GM19193 (cell line): ENCODE measurements around the gene FANCI.

ENCODE experiments used
- POLR2A ChIP-seq: IDR thresholded peaks from 4 replicates; pipeline ENCODE4 v1.6.1; 2011; ENCODE audit not compliant: insufficient read depth, insufficient read length; ENCODE audit errors: extremely low read depth

FANCI gene

DNA sequence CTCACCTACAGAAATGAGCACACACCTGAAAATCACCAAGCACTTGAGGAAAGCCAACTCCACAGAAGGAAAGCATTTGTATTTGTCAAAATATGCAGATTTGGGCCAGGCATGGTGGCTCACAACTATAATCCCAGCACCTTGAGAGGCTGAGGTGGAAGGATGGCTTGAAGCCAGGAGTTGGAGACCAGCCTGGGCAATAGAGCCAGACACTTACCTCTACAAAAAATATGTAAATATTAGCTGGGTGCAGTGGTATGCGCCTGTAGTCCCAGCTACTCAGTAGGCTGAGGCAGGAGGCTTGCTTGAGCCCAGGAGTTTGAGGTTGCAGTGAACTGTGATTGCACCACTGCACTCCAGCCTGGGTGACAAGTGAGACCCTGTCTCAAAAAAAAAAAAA is 34.7 kb upstream of the FANCI start:
- TF ChIP-seq POLR2A, result no peak

GRCh38 chr15:89211678-89212170 is 32.1 kb upstream of the FANCI start:
- TF ChIP-seq POLR2A, result no peak

GRCh38 chr15:89215627-89216026 is 28.2 kb upstream of the FANCI start:
- no peak for TF ChIP-seq POLR2A

DNA sequence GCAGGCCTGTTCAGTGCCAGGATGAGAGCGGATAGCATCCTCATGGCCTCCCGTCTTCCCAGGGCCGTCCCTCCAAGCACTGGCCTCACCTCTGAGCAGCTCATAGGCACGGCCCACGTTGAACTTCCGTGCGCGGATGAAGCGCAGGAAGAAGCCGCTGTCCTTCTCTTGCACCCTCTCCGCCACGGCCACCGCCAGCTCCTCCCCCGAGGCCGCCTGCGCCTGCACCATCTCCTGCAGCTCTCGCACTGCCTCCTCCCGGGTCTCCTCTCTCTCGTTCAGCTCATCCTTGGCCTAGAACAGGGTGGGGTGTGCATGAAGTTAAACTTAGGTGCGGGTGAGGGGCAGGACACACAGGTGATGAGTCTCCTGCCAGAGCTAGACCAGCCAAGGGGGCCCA is 26.7 kb upstream of the FANCI start:
- no peak for TF ChIP-seq POLR2A

GRCh38 chr15:89217686-89218376 is 25.9 kb upstream of the FANCI start:
- no peak for TF ChIP-seq POLR2A

DNA sequence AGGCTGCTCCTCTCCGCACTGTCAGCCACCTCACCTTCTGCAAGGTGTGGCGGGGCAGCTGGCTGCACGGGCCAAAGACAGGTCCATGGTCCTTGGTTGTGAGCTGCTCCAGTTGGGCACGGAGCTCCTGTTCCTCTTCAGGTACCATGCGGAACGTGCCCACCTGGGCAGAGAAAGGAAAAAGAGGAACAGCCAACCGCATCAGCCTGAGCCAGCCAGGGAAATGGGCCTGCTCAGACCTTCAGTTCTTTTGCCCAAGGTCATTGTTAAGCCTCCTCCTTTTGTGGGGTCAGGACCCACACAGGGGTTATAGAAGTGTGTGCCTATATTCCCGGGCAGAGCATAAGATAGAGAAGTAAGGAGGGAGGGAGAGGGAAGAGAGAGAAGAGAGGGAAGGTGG is 25.2 kb upstream of the FANCI start:
- TF ChIP-seq POLR2A, result no peak

- no peak for TF ChIP-seq POLR2A
Measured at GRCh38 chr15:89221543-89221942, 22.2 kb upstream of the FANCI start, which contains the start of gene RLBP1. RLBP1 (minus strand) TSS chr15:89221579; CDS start chr15:89218975, 2,604 bp downstream.

- no peak for TF ChIP-seq POLR2A
Measured at GRCh38 chr15:89225588-89225987, 18.2 kb upstream of the FANCI start.

DNA sequence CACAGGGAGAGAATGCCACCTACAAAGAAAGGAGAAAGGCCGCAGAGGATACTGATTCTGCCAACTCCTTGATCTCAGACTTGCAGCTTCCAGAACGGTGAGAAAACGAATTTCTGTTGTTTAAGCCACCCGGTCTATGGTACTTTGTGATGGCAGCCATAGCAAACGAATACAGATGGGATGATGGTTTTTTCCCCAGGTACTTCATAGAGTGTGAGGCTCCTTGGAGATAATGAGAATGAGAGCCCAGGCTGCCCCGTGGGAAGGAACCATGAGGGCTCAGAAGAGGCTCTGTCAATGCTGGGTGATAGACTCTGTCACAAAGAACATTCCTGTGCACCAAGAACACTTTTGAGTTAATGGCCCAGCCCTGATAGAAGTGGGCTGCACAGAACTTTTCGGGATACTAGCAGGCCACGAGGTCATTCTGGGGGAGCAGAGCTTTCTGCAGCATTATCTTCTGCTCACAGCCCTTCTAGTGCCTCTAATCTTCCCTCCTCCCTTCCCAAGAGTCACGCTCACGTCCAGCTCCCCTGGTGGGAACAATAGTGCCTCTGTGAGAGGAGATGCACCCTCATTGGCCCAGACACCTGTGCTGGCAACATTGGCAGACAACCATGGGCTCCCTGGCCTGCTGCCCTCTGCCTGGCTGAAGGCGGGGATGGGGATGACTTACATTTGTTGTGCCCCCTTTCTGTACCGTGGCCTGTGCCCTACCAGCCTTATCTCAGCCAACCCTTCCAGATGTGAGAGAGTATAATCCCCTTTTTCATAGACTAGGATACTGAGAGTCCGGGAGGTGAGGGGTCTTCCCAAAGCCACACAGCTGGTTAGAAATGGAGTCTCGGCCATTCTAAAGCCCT is 17.2 kb upstream of the FANCI start:
- TF ChIP-seq POLR2A, result no peak

GRCh38 chr15:89227425-89227824 is 16.4 kb upstream of the FANCI start:
- TF ChIP-seq POLR2A, result no peak

DNA sequence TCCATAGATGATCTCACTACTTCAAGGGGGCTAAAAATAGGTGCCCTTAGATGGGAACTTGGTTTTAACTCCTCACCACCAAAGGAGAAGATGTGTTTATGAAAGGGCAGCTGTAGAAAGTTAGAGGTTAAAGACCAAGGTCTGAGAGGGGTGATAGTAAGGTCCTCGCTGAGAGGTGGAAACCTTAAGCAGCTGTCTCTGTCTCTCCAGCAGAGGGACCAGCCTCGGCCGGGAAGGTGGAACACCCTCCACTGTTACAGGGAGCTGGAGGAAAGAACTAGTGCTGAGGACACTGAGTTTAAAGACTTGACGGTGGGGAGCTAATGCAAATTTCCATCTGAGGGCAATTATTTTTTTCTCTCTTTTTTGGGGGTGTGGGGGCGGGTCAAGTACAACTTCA is 13.5 kb upstream of the FANCI start:
- TF ChIP-seq POLR2A, result no peak

DNA sequence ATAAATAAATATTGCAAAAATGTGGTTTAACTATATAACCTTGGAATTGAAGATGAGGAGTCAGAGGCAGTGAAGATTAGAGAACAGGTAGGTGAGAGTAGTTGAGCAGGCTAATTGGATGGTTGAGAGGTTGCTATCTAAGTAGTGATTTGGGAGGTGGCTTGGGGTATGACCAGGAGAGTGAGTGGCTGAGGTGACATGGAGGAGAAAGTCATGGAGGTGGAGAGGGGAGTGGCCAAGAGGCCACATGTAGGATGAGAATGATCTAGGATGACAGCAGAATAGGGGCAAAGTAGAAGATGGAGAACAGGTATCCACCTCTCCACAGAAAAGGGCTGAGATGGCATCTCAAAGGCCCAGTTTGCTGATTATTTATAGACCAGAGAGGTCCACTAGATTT is 11.9 kb upstream of the FANCI start:
- TF ChIP-seq POLR2A, result no peak

GRCh38 chr15:89243046-89243690 is 611 bp upstream of the FANCI start:
- TF ChIP-seq POLR2A, result no peak

GRCh38 chr15:89244574-89244903 is 760 bp downstream of the FANCI start:
- TF ChIP-seq POLR2A, result no peak

- no peak for TF ChIP-seq POLR2A
Measured at GRCh38 chr15:89247446-89247845, 3.7 kb downstream of the FANCI start.
